IMR-90 (cell line): ENCODE data around the gene CDC34. TPM values are rescaled to one million over a fixed set of nuclear protein-coding genes. Genes with fewer than 3 reads are reported as not detected.
A peak's percentile ranks its signal among the peaks of the same experiment; 100 is the strongest.

Experiments
- ATAC-seq: fragments of 200-7000 bp; cut with Tn5 transposase; 2 replicates; pipeline ENCODE4 v1.9.1; 2020; ENCODE audit warnings: low read depth, mild to moderate bottlenecking, moderate library complexity
- BruUV-seq: library from RNA; stranded (reverse); fragments of 400-500 nt; replicated peaks from 2 replicates; lab custom pipeline; 2021; lab: Mats Ljungman, UMichigan
- CTCF ChIA-PET: fragments of 300-600 bp; formaldehyde crosslinking; extraction: SDS; loops from one replicate; lab custom pipeline; 2021; ENCODE audit warnings: antibody characterized with exemption; lab: Yijun Ruan, JAX
- POLR2A ChIA-PET: fragments of 300-600 bp; sonication (Branson Sonifier 250); formaldehyde crosslinking; loops from one replicate; lab custom pipeline; 2022; ENCODE audit warnings: antibody characterized with exemption; ENCODE audit not compliant: unreplicated experiment; lab: Charles Lee
- DNase-seq: peaks from one replicate; pipeline ENCODE4 v3.0.0; 2013
- H2AFZ ChIP-seq: replicated peaks from 2 replicates; pipeline ENCODE3; 2013; ENCODE audit warnings: low read length, mild to moderate bottlenecking; ENCODE audit not compliant: poor library complexity
- H2AK5ac ChIP-seq: 2 replicates; pipeline ENCODE4 v1.6.1; 2013; ENCODE audit warnings: low read depth, low read length, inconsistent platforms
- H2AK9ac ChIP-seq: replicated peaks from 2 replicates; pipeline ENCODE3; 2013; ENCODE audit warnings: mild to moderate bottlenecking, low read depth, low read length, moderate library complexity; ENCODE audit not compliant: poor library complexity
- H2BK120ac ChIP-seq: 2 replicates; pipeline ENCODE4 v1.6.1; 2013; ENCODE audit warnings: low read depth, low read length, inconsistent platforms
- H2BK15ac ChIP-seq: 3 replicates; pipeline ENCODE4 v1.6.1; 2013; ENCODE audit warnings: low read depth, low read length, inconsistent platforms
- H2BK20ac ChIP-seq: 2 replicates; pipeline ENCODE4 v1.6.1; 2013; ENCODE audit warnings: low read depth, mild to moderate bottlenecking, inconsistent platforms, low read length, moderate library complexity
- H2BK5ac ChIP-seq: 2 replicates; pipeline ENCODE4 v1.6.1; 2013; ENCODE audit warnings: mild to moderate bottlenecking, low read depth, low read length, inconsistent platforms; ENCODE audit not compliant: poor library complexity, severe bottlenecking
- H3K14ac ChIP-seq: replicated peaks from 2 replicates; pipeline ENCODE4 v1.6.1; 2013; ENCODE audit warnings: low read depth, low read length, inconsistent platforms
- H3K18ac ChIP-seq: 2 replicates; pipeline ENCODE4 v1.6.1; 2013; ENCODE audit warnings: low read depth, low read length, control low read depth
- H3K23ac ChIP-seq: 2 replicates; pipeline ENCODE4 v1.6.1; 2013; ENCODE audit warnings: low read depth, low read length, inconsistent platforms
- H3K27ac ChIP-seq: 2 replicates; pipeline ENCODE4 v1.5.1; 2013; ENCODE audit warnings: mild to moderate bottlenecking, control low read depth, low read length; ENCODE audit not compliant: insufficient read depth
- H3K27me3 ChIP-seq: 2 replicates; pipeline ENCODE4 v1.6.1; 2013; ENCODE audit warnings: low read length; ENCODE audit not compliant: control insufficient read depth, insufficient read depth
- H3K36me3 ChIP-seq: 2 replicates; pipeline ENCODE4 v1.6.1; 2013; ENCODE audit warnings: low read length, mixed read lengths; ENCODE audit not compliant: control insufficient read depth, insufficient read depth
- H3K4ac ChIP-seq: 2 replicates; pipeline ENCODE4 v1.6.1; 2013; ENCODE audit warnings: low read depth, low read length, inconsistent platforms
- H3K4me1 ChIP-seq: 2 replicates; pipeline ENCODE4 v1.6.1; 2013; ENCODE audit warnings: low read length, mixed read lengths; ENCODE audit not compliant: control insufficient read depth, insufficient read depth
- H3K4me2 ChIP-seq: 2 replicates; pipeline ENCODE4 v1.6.1; 2013; ENCODE audit warnings: low read depth, mild to moderate bottlenecking, control low read depth, low read length, moderate library complexity
- H3K4me3 ChIP-seq: 2 replicates; pipeline ENCODE4 v1.5.1; 2013; ENCODE audit warnings: low read depth, mild to moderate bottlenecking, control low read depth, low read length, moderate library complexity; ENCODE audit not compliant: insufficient read depth
- H3K56ac ChIP-seq: 2 replicates; pipeline ENCODE4 v1.6.1; 2013; ENCODE audit warnings: low read length, inconsistent platforms; ENCODE audit not compliant: insufficient read depth; ENCODE audit errors: extremely low read depth
- H3K79me1 ChIP-seq, 2 experiments: 2 replicates each; pipeline ENCODE4 v1.6.1; 2013; ENCODE audit warnings: low read length in 2 of 2, inconsistent platforms in 1 of 2, low read depth in 1 of 2
- H3K9ac ChIP-seq: 2 replicates; pipeline ENCODE4 v1.6.1; 2013; ENCODE audit warnings: low read depth, low read length, control low read depth
- H3K9me1 ChIP-seq: 2 replicates; pipeline ENCODE4 v1.6.1; 2013; ENCODE audit warnings: low read length, inconsistent platforms; ENCODE audit not compliant: insufficient read depth
- H3K9me3 ChIP-seq: 2 replicates; pipeline ENCODE4 v1.6.1; 2013; ENCODE audit warnings: low read length; ENCODE audit not compliant: control insufficient read depth, insufficient read depth
- H4K20me1 ChIP-seq: 2 replicates; pipeline ENCODE4 v1.6.1; 2013; ENCODE audit warnings: low read length, inconsistent platforms; ENCODE audit not compliant: insufficient read depth
- H4K5ac ChIP-seq: 2 replicates; pipeline ENCODE4 v1.6.1; 2013; ENCODE audit warnings: mild to moderate bottlenecking, low read depth, low read length, control low read depth
- H4K8ac ChIP-seq, 2 experiments: 2 replicates each; pipeline ENCODE4 v1.6.1; 2013; ENCODE audit warnings: low read depth in 2 of 2, low read length in 2 of 2, control low read depth in 1 of 2, inconsistent platforms in 1 of 2
- H4K91ac ChIP-seq: 2 replicates; pipeline ENCODE4 v1.6.1; 2013; ENCODE audit warnings: low read depth, low read length, inconsistent platforms; ENCODE audit not compliant: insufficient read depth
- CTCF ChIP-seq: conservative IDR thresholded peaks from 2 replicates; pipeline ENCODE4 v1.5.1; 2012; ENCODE audit warnings: mild to moderate bottlenecking, low read depth, low read length, improper control_type of control experiment
- FOS ChIP-seq: fragments of 150-350 bp; IDR thresholded peaks from 2 replicates; pipeline ENCODE4 v1.6.1; 2016; ENCODE audit warnings: low read depth, low read length
- MXI1 ChIP-seq: IDR thresholded peaks from 2 replicates; pipeline ENCODE4 v1.6.1; 2012; ENCODE audit warnings: low read depth, mild to moderate bottlenecking, low read length, moderate library complexity, borderline replicate concordance
- POLR2A ChIP-seq: IDR thresholded peaks from 2 replicates; pipeline ENCODE4 v1.6.1; 2012; ENCODE audit warnings: mild to moderate bottlenecking, low read depth, low read length
- USF2 ChIP-seq: fragments of 150-350 bp; IDR thresholded peaks from 2 replicates; pipeline ENCODE4 v1.6.1; 2017; ENCODE audit warnings: mild to moderate bottlenecking, antibody characterized with exemption, low read length, low read depth
- WGBS, 2 experiments: methylation state at CpG; one replicate each; pipeline versions ENCODE4 v1.1.5 to v1.1.7; 2013; ENCODE audit warnings: missing lambda C conversion rate in 2 of 2; ENCODE audit not compliant: insufficient read length in 1 of 2; ENCODE audit errors: extremely low coverage in 2 of 2; 5-methylcytosine and 5-hydroxymethylcytosine counted together
- dilution Hi-C: fragments of 300-500 bp; cut with HindIII; formaldehyde crosslinking; loops from one replicate; pipeline ENCODE4 v1.14.3; 2018; ENCODE audit warnings: low sequenced_read_pairs; ENCODE audit not compliant: unreplicated experiment
- in situ Hi-C: fragments of 300-500 bp; cut with MboI; formaldehyde crosslinking; loops from 3 replicates; pipeline ENCODE4 v1.14.3; 2019; ENCODE audit warnings: low sequenced_read_pairs, inconsistent platforms, mixed read lengths
- intact Hi-C: fragments of 100-400 bp; cut with micrococcal nuclease; formaldehyde crosslinking; loops from 2 replicates; pipeline ENCODE4 v1.10.0; 2022
- polyA plus RNA-seq, 3 experiments: library from polyadenylated mRNA; depleted of rRNA; stranded (reverse); fragments of >200 nt; gene quantifications; 2 replicates each; pipeline ENCODE4 v1.2.3, GENCODE V29; 2012; ENCODE audit warnings: low replicate concordance in 1 of 3
- total RNA-seq: library from RNA; depleted of rRNA; stranded (reverse); fragments of >200 nt; gene quantifications from 2 replicates; pipeline ENCODE4 v1.2.3, GENCODE V29; 2012

The CDC34 gene
- total and polyA plus RNA-seq, 2 of the 4 experiments (the other 2 are of a cell fraction): 35.7 to 68.9 TPM

GRCh38 chr19:491146-491741, 40.3 kb upstream of the CDC34 start:
- no TSS peak for BruUV-seq
- Histone ChIP-seq H3K18ac (no peak overlapping the region), H2AK5ac (no peak overlapping the region), H2BK120ac (no peak overlapping the region), H4K20me1 (no peaks in the 10 kb centered on the region), H2AK9ac (no peak overlapping the region), H2BK5ac (no peak overlapping the region), H3K9me3 (no peaks in the 10 kb centered on the region), H3K79me1 (peaks cover 0 to 7% of the 10 kb centered on the region in 2 experiments; a peak in 1 of 4 replicates), H2AFZ (peak overlapping the region; percentile 51), H4K91ac (no peak overlapping the region), H3K27me3 (peaks cover 5% of the 10 kb centered on the region; the same call in 1 of the 2 replicates), H4K5ac (no peak overlapping the region), H3K14ac (no peak overlapping the region), H3K4ac (no peak overlapping the region), H4K8ac (no peak overlapping the region), H3K23ac (no peak overlapping the region), H3K4me1 (peaks cover 4% of the 10 kb centered on the region; the same call in 1 of the 2 replicates), H3K4me2 (no peak overlapping the region), H3K56ac (no peak overlapping the region), H3K27ac (no peak overlapping the region), H2BK20ac (no peak overlapping the region), H2BK15ac (no peak overlapping the region), H3K36me3 (no peaks in the 10 kb centered on the region), H3K4me3 (no peak overlapping the region), H3K9ac (no peak overlapping the region), H3K9me1 (peaks cover 4% of the 10 kb centered on the region; the same call in 1 of the 2 replicates)
- POLR2A ChIA-PET: no interaction called here
- no peak for ATAC-seq
- 65% methylated on average over 9 of the region's 32 CpGs; no CpG with 5 or more reads in 1 of the 2 experiments for WGBS, 2 experiments
- no peak for DNase-seq
- intact Hi-C loops: no loop called here
- TF ChIP-seq USF2: no peak
- TF ChIP-seq MXI1: no peak
- no peak for TF ChIP-seq POLR2A
- TF ChIP-seq FOS: no peak
- no peak for TF ChIP-seq CTCF
- in situ Hi-C loops: no loop called here
- CTCF ChIA-PET: interaction anchor here (2.0 kb wide), 1 partner anchor 15 kb away, joined by 7 read pairs; no protein-coding TSS in a partner anchor
- dilution Hi-C loops: no loop called here
